ENCODE results near the gene SYT7. TPM values are rescaled to one million over a fixed set of nuclear protein-coding genes. Genes with fewer than 3 reads are reported as not detected.

The SYT7 gene
- total and polyA plus RNA-seq, 2 of the 4 experiments (the other 2 are of a cell fraction), result under 0.01 to 0.19 TPM

DNA sequence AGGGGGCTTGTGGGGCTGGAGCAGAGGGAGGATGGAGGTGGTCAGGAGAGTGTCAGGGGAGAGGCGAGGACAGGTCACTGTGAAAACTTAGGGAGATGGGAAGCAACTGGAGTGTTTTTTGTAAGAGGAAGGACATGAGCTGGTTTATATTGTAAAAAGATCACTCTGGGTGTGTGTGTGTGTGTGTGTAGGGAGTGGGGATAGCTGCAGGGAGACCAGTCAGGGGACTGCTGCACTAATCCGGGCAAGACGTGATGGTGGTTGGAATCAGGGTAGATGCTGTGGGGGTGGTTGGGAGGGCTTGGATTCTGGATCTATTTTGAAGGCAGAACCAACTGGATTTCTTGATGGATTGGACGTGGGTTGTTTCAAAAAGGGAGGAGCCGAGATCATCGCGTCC is 11.3 kb upstream of the SYT7 start:
- 43% methylated on average over 3 of the region's 7 CpGs; no CpG with 5 or more reads in 1 of the 2 experiments for WGBS, 2 experiments (ENCODE audit: extremely low coverage in 2 of 2, insufficient read length in 1 of 2)
- intact Hi-C loops (cut with micrococcal nuclease), result no loop called here
- no peaks in the 10 kb centered on the region for H3K9me3 ChIP-seq (ENCODE audit: control insufficient read depth, insufficient read depth, low read length)
- no peak overlapping the region for H3K23ac ChIP-seq (ENCODE audit: low read depth, low read length)
- no peak overlapping the region for H3K27ac ChIP-seq (ENCODE audit: insufficient read depth, low read length)
- TF ChIP-seq SMC3 (IDR thresholded peaks at IDR 0.05; ENCODE audit: low read depth, low read length) (no peak), CHD1 (IDR thresholded peaks at IDR 0.05; ENCODE audit: low read depth, low read length) (no peak), CEBPB (IDR thresholded peaks at IDR 0.05; ENCODE audit: low read depth, low read length) (no peak), NFE2L2 (IDR thresholded peaks at IDR 0.05; ENCODE audit: low read depth, low read length) (no peak), POLR2A (IDR thresholded peaks at IDR 0.05; ENCODE audit: low read depth, low read length) (no peak), MAFK (IDR thresholded peaks at IDR 0.05; ENCODE audit: low read depth, low read length) (no peak), RFX5 (IDR thresholded peaks at IDR 0.05; ENCODE audit: low read depth, low read length) (no peak), FOS (IDR thresholded peaks at IDR 0.05; ENCODE audit: low read depth, low read length) (no peak), MXI1 (IDR thresholded peaks at IDR 0.05; ENCODE audit: borderline replicate concordance, low read depth, low read length) (no peak), MAZ (IDR thresholded peaks at IDR 0.05; ENCODE audit: borderline replicate concordance, low read depth, low read length) (no peak), RAD21 (IDR thresholded peaks at IDR 0.05; ENCODE audit: low read length) (no peak), BHLHE40 (IDR thresholded peaks at IDR 0.05; ENCODE audit: low read depth, low read length) (no peak), RCOR1 (IDR thresholded peaks at IDR 0.05; ENCODE audit: insufficient replicate concordance, low read length) (no peak)
- TF ChIP-seq, protein P1, sequence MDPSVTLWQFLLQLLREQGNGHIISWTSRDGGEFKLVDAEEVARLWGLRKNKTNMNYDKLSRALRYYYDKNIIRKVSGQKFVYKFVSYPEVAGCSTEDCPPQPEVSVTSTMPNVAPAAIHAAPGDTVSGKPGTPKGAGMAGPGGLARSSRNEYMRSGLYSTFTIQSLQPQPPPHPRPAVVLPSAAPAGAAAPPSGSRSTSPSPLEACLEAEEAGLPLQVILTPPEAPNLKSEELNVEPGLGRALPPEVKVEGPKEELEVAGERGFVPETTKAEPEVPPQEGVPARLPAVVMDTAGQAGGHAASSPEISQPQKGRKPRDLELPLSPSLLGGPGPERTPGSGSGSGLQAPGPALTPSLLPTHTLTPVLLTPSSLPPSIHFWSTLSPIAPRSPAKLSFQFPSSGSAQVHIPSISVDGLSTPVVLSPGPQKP (IDR thresholded peaks at IDR 0.05; ENCODE audit: borderline replicate concordance, low read depth, low read length), result no peak
- TF ChIP-seq, protein P2, sequence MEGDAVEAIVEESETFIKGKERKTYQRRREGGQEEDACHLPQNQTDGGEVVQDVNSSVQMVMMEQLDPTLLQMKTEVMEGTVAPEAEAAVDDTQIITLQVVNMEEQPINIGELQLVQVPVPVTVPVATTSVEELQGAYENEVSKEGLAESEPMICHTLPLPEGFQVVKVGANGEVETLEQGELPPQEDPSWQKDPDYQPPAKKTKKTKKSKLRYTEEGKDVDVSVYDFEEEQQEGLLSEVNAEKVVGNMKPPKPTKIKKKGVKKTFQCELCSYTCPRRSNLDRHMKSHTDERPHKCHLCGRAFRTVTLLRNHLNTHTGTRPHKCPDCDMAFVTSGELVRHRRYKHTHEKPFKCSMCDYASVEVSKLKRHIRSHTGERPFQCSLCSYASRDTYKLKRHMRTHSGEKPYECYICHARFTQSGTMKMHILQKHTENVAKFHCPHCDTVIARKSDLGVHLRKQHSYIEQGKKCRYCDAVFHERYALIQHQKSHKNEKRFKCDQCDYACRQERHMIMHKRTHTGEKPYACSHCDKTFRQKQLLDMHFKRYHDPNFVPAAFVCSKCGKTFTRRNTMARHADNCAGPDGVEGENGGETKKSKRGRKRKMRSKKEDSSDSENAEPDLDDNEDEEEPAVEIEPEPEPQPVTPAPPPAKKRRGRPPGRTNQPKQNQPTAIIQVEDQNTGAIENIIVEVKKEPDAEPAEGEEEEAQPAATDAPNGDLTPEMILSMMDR (conservative IDR thresholded peaks at IDR 0.05; ENCODE audit: low read depth, low read length), result no peak
- TF ChIP-seq, protein P3, sequence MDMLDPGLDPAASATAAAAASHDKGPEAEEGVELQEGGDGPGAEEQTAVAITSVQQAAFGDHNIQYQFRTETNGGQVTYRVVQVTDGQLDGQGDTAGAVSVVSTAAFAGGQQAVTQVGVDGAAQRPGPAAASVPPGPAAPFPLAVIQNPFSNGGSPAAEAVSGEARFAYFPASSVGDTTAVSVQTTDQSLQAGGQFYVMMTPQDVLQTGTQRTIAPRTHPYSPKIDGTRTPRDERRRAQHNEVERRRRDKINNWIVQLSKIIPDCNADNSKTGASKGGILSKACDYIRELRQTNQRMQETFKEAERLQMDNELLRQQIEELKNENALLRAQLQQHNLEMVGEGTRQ (IDR thresholded peaks at IDR 0.05; ENCODE audit: low read depth, low read length), result no peak
- BruUV-seq (replicated peaks), result no TSS peak
- H3K79me1 ChIP-seq (ENCODE audit: low read depth in 1 of 2, low read length in 2 of 2), result no peaks in the 10 kb centered on the region
- no peak overlapping the region for H3K18ac ChIP-seq (ENCODE audit: low read depth, low read length)
- H3K36me3 ChIP-seq (ENCODE audit: control insufficient read depth, insufficient read depth, low read length), result no peaks in the 10 kb centered on the region
- H2BK15ac ChIP-seq (ENCODE audit: low read depth, low read length), result no peak overlapping the region
- no peak overlapping the region for H4K8ac ChIP-seq (ENCODE audit: low read depth in 2 of 2, low read length in 2 of 2)
- ChIA-PET CTCF (no interaction called here), POLR2A (ENCODE audit: unreplicated experiment) (no interaction called here)
- ATAC-seq (ENCODE audit: low read depth) (no peak), DNase-seq (no peak)
- H2AK9ac ChIP-seq (replicated peaks; ENCODE audit: low read depth, low read length, poor library complexity), result no peak overlapping the region
- no peak overlapping the region for H4K5ac ChIP-seq (ENCODE audit: low read depth, low read length)
- in situ Hi-C loops (cut with MboI; ENCODE audit: low sequenced_read_pairs), result no loop called here
- H3K14ac ChIP-seq (replicated peaks; ENCODE audit: low read depth, low read length), result no peak overlapping the region
- H3K9me1 ChIP-seq (ENCODE audit: insufficient read depth, low read length), result no peaks in the 10 kb centered on the region; the same call in 1 of the 2 replicates
- no peak overlapping the region for H3K4me2 ChIP-seq (ENCODE audit: low read depth, low read length)
- dilution Hi-C loops (cut with HindIII; ENCODE audit: low sequenced_read_pairs, unreplicated experiment), result no loop called here
- no peak overlapping the region for H3K4ac ChIP-seq (ENCODE audit: low read depth, low read length)
- H2BK5ac ChIP-seq (ENCODE audit: low read depth, low read length, poor library complexity, severe bottlenecking), result no peak overlapping the region
- no peak overlapping the region for H2BK20ac ChIP-seq (ENCODE audit: low read depth, low read length)
- no peak overlapping the region for H3K9ac ChIP-seq (ENCODE audit: low read depth, low read length)
- no peak overlapping the region for H3K4me3 ChIP-seq (ENCODE audit: insufficient read depth, low read depth, low read length)
- no peak overlapping the region for H2AK5ac ChIP-seq (ENCODE audit: low read depth, low read length)
- H4K20me1 ChIP-seq (ENCODE audit: insufficient read depth, low read length), result 0 out of 2 replicates have a peak, but pooled peaks cover 7% of the 10 kb centered on the region
- peaks cover 74% of the 10 kb centered on the region for H3K27me3 ChIP-seq (ENCODE audit: control insufficient read depth, insufficient read depth, low read length)
- no peak overlapping the region for H2AFZ ChIP-seq (replicated peaks; ENCODE audit: low read length, poor library complexity)
- no peak overlapping the region for H2BK120ac ChIP-seq (ENCODE audit: low read depth, low read length)
- no peak overlapping the region for H3K56ac ChIP-seq (ENCODE audit: extremely low read depth, insufficient read depth, low read length)
- H4K91ac ChIP-seq (ENCODE audit: insufficient read depth, low read depth, low read length), result no peak overlapping the region
- H3K4me1 ChIP-seq (ENCODE audit: control insufficient read depth, insufficient read depth, low read length), result peaks cover 1% of the 10 kb centered on the region; the same call in 1 of the 2 replicates

Data from IMR-90 (cell line).